ENCODE measurements around the gene GLB1L2.

Gene GLB1L2

GRCh38 chr11:134385774-134386565, 54.2 kb downstream of the GLB1L2 start:
- no peak for DNase-seq (ENCODE audit: low read depth)

- DNase-seq (ENCODE audit: low read depth), result no peak
These were observed 55.2 kb downstream of the GLB1L2 start for GRCh38 chr11:134386945-134387344.

GRCh38 chr11:134387501-134387900, 55.7 kb downstream of the GLB1L2 start:
- DNase-seq (ENCODE audit: low read depth), result no peak

- DNase-seq (ENCODE audit: low read depth), result no peak
These were observed 56.8 kb downstream of the GLB1L2 start for GRCh38 chr11:134388590-134388989.

GRCh38 chr11:134389464-134390180, 57.8 kb downstream of the GLB1L2 start:
- DNase-seq (ENCODE audit: low read depth), result no peak

GRCh38 chr11:134390706-134391569, 59.1 kb downstream of the GLB1L2 start:
- no peak for DNase-seq (ENCODE audit: low read depth)

- no peak for DNase-seq (ENCODE audit: low read depth)
These were observed 59.9 kb downstream of the GLB1L2 start for GRCh38 chr11:134391656-134392055.

- DNase-seq (ENCODE audit: low read depth), result no peak
These were observed 61.3 kb downstream of the GLB1L2 start for GRCh38 chr11:134392953-134393615.

- DNase-seq (ENCODE audit: low read depth), result no peak
These were observed 61.9 kb downstream of the GLB1L2 start for GRCh38 chr11:134393638-134394037.

GRCh38 chr11:134394311-134394710, 62.5 kb downstream of the GLB1L2 start:
- no peak for DNase-seq (ENCODE audit: low read depth)

GRCh38 chr11:134395002-134395401, 63.2 kb downstream of the GLB1L2 start:
- DNase-seq (ENCODE audit: low read depth), result no peak

- DNase-seq (ENCODE audit: low read depth), result no peak
These were observed 65.7 kb downstream of the GLB1L2 start for GRCh38 chr11:134397304-134398078.

GRCh38 chr11:134398079-134398444, 66.3 kb downstream of the GLB1L2 start:
- DNase-seq (ENCODE audit: low read depth), result no peak

- DNase-seq (ENCODE audit: low read depth), result no peak
These were observed 67.0 kb downstream of the GLB1L2 start for GRCh38 chr11:134398644-134399292.

GRCh38 chr11:134399293-134399654, 67.5 kb downstream of the GLB1L2 start:
- no peak for DNase-seq (ENCODE audit: low read depth)

- no peak for DNase-seq (ENCODE audit: low read depth)
These were observed 68.2 kb downstream of the GLB1L2 start for GRCh38 chr11:134399996-134400395.

GRCh38 chr11:134401825-134402809, 70.3 kb downstream of the GLB1L2 start:
- DNase-seq (ENCODE audit: low read depth), result no peak

GRCh38 chr11:134402910-134403309, 71.1 kb downstream of the GLB1L2 start:
- DNase-seq (ENCODE audit: low read depth), result no peak

- no peak for DNase-seq (ENCODE audit: low read depth)
These were observed 73.0 kb downstream of the GLB1L2 start for GRCh38 chr11:134404575-134405341.

Measured in fibroblast of the conjunctiva (primary cell).